SKM-1 (cell line): ENCODE results near the gene ZWILCH.
A peak's percentile ranks its signal among the peaks of the same experiment; 100 is the strongest.
"Not testable (repeated sequence)": the region's sequence is repeated elsewhere in the genome, so short reads cannot be mapped to it uniquely, and the experiment has no call there.

ENCODE experiments used
- DNase-seq: peaks from one replicate; lab custom pipeline; 2025; ENCODE audit not compliant: unreplicated experiment; lab: John Stamatoyannopoulos, UW

ZWILCH gene

DNA sequence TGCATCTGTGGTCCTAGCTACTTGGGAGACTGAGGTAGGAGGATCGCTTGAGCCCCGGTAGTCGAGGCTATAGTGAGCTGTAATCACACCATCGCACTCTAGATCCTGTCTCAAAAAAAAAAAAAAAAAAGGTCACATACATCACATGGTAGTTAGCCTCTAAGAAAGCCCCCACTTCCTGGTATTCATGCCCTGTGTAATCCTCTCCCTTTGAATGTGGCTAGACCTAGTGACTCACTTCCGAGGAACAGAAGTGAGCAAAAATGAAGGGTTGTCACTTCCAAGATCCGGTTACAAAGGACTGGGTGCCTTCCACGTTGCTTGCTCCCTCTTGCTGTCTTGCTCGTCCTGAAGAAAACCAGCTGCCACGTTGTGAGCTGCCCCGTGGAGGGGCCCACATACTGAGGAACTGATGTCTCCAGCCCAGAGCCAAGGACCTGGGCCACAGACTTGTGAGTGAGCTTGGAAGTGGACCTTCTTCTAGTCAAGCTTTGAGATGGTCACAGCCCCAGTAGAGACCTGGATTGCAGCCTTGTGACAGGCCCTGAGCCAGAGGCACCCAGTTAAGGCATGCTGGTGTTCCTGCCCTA lies 73.3 kb downstream of the ZWILCH start:
- no peak for DNase-seq

DNA sequence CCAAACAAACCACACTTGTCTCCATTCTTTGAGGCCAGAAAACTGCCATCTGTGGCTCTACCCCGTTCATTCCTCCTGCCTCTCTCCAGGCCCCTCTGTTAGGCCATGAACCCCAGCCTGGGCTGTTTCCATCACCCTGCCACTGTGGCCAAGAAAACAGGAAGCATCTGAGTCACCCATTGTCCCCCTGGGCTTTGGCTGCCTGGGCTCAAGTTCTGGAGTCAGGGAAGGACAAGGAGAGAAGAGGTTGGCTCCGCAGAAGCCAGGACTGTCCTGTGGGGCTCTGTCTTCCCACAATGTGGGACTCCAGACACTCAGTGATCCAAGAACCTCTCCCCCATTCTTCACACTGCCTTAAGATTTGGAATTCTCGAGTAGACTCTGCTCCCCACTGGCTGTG lies 75.5 kb downstream of the ZWILCH start:
- no peak for DNase-seq

GRCh38 chr15:66581972-66582537 lies 76.9 kb downstream of the ZWILCH start:
- DNase-seq, result no peak

DNA sequence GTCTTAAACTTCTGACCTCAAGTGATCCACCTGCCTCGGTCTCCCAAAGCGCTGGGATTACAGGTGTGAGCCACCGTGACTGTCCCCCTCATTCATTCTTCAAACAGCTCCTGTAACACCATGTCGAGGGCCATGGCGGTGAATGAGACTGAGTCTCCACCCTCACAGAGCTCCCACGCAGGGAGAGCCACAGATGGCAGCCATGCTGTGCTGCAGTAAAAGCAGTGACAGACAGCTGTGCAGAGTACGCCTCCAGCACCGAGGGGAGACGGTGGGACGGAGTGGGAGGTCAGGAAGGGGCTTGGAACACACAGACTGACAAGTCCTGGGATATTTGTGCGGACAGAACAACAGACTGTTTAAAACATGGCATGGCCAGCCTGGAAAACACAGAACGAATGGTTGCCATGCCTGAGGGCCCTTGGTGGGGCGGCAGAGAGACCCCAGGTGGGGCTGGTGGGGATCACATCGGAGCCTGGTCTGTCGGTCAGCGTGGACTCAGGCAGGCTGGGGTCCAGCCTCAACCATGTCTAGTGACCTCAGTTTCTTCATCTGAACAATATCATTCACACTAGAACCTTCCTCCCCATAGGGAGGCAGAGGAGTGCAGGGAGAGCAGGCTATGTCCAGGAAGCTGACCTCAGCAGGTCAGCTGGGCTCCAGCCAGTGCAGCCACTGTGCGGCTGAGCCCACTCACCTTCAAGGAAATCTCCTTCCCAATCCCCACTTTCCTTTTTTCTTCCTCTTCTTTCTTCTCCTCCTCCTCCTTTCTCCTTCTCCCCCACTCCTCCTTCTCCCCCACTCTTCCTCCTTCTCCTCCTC lies 81.2 kb downstream of the ZWILCH start:
- DNase-seq, result no peak

DNA sequence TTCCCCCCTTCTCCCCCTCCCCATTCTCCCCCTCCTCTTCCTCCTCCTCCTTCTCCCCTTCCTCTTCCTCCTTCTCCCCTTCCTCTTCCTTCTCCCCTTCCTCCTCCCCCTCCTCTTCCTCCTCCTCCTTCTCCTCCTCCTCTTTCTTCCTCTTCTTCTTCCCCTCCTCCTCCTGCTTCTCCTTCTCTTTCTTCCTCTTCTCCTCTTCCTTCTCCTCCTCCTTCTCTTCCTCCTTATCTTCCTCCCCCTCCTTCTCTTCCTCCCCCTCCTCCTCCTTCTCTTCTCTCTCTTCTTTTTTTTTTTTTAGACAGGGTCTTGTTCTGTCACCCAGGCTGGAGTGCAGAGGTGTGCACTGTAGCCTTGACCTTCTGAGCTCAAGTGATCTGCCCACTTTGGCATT lies 81.9 kb downstream of the ZWILCH start:
- no peak for DNase-seq

GRCh38 chr15:66587749-66588148 lies 82.6 kb downstream of the ZWILCH start:
- DNase-seq, result no peak

DNA sequence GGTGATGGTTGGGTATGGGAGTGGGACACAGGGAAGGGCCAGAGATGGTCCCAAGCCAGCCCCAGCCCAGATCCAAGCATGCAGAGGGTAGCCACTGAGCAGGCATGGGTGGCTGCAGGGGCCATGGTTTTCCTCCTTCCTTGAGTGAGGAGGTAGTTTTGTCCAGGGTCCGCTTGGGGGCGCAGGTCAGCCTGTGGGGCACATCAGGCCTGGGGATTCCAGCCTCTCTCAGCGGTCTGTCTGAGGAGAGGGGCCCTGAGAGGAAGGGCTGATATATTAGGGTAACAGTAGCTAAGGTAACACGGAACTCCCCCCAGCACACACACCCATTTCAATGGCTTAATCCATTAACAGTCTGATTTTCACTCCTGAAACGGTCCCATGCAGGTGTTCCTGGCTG lies 83.4 kb downstream of the ZWILCH start:
- peak; percentile 25 for DNase-seq

- no peak for DNase-seq
These were observed 83.8 kb downstream of the ZWILCH start for GRCh38 chr15:66588971-66589370.

DNA sequence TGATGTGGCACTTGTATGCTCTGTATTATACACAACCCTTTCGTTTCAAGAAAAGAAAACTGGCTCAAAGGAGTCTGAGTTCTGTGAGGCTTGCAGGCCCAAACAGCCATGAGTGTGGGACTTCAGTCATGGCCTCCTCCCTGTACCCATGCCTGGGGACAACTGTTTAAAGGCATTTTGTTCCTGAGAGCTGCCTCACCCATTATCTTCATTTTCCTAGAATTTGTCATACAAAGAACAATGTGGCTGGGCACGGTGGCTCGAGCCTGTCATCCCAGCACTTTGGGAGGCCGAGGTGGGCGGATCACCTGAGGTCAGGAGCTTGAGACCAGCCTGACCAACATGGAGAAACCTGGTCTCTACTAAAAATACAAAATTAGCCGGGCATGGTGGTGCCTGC lies 84.3 kb downstream of the ZWILCH start:
- not testable (repeated sequence) for DNase-seq

- DNase-seq, result no peak
These were observed 85.3 kb downstream of the ZWILCH start for GRCh38 chr15:66590435-66590834.

DNA sequence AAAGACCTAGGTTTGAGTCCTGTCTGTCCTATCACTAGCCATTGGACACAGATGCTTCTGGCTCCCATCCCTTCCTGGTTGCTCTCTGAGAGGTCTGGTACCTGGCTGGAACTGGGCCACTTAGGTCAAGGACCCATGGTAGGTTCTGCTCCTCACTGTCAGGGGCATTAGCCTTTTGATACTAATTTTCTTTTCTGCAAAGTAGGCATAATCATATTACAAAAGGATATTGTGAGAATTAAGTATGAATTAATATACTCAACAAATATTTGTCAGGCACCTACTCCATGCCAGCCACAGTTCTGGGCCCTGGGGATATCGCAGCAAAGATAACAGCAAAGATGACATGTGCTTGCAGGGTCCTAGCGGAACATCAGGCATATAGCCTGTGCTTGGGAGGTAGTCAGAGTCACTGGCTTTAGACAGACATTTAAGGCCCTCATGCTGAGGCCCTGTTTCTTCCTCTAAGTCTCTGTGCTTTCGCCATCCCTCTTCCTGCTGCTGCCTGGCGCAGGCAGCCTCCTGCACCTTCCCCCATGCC lies 86.3 kb downstream of the ZWILCH start:
- DNase-seq, result peak; percentile 39

DNA sequence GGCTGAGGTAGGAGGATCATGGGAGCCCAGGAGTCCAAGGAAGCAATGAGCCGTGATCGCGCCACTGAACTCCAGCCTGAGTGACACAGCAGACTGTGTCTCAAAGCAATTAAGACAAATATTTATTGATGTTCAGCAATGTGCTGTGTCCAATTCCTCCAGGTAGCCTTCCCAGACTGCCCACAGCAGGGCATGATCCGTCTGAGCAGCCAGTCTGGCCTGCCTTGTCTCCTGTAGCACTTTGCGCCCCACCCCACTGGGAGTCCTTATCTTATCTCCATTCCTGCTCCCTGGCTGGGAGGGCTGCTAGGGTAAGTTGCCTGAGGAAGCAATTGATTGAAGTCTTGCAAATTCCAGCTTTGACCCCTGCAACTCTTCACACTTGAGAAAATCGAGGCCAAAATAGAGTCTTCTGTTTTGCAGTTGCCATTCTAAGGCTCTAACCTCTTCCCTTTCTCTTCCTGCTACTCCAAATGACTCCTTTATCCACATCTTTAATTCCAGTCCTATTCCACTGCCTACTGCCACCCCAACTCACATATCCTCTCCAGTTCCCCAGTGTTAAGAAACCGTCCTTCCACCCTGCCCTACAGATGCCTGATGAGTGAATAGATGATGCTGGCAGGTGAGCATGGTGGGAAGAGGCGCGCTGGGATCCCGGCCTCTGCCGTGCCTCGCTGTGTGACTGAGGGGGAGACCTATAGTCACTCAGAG lies 87.5 kb downstream of the ZWILCH start:
- DNase-seq, result no peak

GRCh38 chr15:66593219-66593780 lies 88.2 kb downstream of the ZWILCH start:
- no peak for DNase-seq

GRCh38 chr15:66594344-66594743 lies 89.2 kb downstream of the ZWILCH start:
- DNase-seq, result no peak

- DNase-seq, result no peak
These were observed 89.7 kb downstream of the ZWILCH start for GRCh38 chr15:66594836-66595235.

- no peak for DNase-seq
These were observed 90.2 kb downstream of the ZWILCH start for GRCh38 chr15:66595332-66595731.

DNA sequence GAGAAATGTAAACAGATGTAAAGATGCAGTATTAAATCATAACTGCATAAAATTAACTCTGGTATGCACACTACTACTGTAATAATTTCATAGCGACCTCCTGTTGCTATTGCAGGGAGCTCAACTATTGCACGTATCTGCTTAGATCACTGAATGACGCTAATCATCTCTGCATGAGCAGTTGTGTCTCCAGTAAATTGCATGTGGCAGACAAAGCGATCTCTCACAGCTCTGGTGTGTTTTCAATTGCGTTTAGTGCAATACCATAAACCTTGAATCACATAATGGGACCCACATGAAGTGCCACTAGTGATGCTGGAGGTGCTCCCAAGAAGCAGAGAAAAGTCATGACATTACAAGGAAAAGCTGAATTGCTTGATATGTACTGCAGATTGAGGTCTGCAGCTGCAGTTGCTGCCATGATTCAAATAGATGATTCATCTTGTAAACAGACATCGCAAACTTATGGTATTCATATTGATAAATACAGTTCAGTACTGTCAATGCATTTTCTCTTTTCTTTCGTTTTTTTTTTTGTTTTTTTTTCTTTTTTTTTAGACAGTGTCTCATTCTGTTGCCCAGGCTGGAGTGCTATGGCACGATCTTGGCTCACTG lies 90.9 kb downstream of the ZWILCH start:
- DNase-seq, result no peak

- DNase-seq, result no peak
These were observed 93.1 kb downstream of the ZWILCH start for GRCh38 chr15:66598095-66598815.
